Measurements from ENCODE around the gene ST6GALNAC4. TPM values are rescaled to one million over a fixed set of nuclear protein-coding genes. Genes with fewer than 3 reads are reported as not detected.

Gene ST6GALNAC4
- total RNA-seq, 2 donors from 2014 or later = 25.4 to 66.5 TPM

GRCh38 chr9:127875306-127875966, 41.4 kb downstream of the ST6GALNAC4 start:
- peak overlapping the region; percentile 27 for H3K27ac ChIP-seq
- DNase-seq = no peak
- intact Hi-C loops (cut with DNase I) = loop anchor here (10.0 kb wide), 1 partner anchor 71 kb away; the partner anchor contains the start of gene FPGS
- H3K9me3 ChIP-seq = no peaks in the 10 kb centered on the region
- peaks cover 23% of the 10 kb centered on the region for H3K4me1 ChIP-seq
- H3K27me3 ChIP-seq = no peaks in the 10 kb centered on the region
- no peak for TF ChIP-seq CTCF (IDR thresholded peaks at IDR 0.05)
- H3K9ac ChIP-seq (ENCODE audit: low read depth in 2 of 2, low read length in 2 of 2) = peak overlapping the region; percentile 50 to 59
- no peak overlapping the region for H3K4me3 ChIP-seq
- no peaks in the 10 kb centered on the region for H3K36me3 ChIP-seq

GRCh38 chr9:127874301-127875221, 42.3 kb downstream of the ST6GALNAC4 start:
- no peaks in the 10 kb centered on the region for H3K27me3 ChIP-seq
- no peaks in the 10 kb centered on the region for H3K9me3 ChIP-seq
- peak overlapping the region in 1 of 2 donors; percentile 59 for H3K9ac ChIP-seq (ENCODE audit: low read depth in 2 of 2, low read length in 2 of 2)
- no peak for DNase-seq
- TF ChIP-seq CTCF (IDR thresholded peaks at IDR 0.05) = no peak
- H3K36me3 ChIP-seq = no peaks in the 10 kb centered on the region
- H3K27ac ChIP-seq = peak overlapping the region; percentile 7
- H3K4me1 ChIP-seq = peaks cover 23% of the 10 kb centered on the region
- no peak overlapping the region for H3K4me3 ChIP-seq
- intact Hi-C loops (cut with DNase I) = loop anchor here (10.0 kb wide), 1 partner anchor 70 kb away; the partner anchor contains the start of gene FPGS

- Histone ChIP-seq H3K9ac (ENCODE audit: low read depth in 2 of 2, low read length in 2 of 2) (peak overlapping the region in 1 of 2 donors; percentile 59), H3K9me3 (no peaks in the 10 kb centered on the region), H3K4me3 (no peak overlapping the region), H3K27ac (peak overlapping the region; percentile 7), H3K36me3 (no peaks in the 10 kb centered on the region), H3K27me3 (no peaks in the 10 kb centered on the region), H3K4me1 (peaks cover 23% of the 10 kb centered on the region)
- DNase-seq = peak; percentile 62
- no peak for TF ChIP-seq CTCF (IDR thresholded peaks at IDR 0.05)
- intact Hi-C loops (cut with DNase I) = loop anchor here (10.0 kb wide), 1 partner anchor 69 kb away; the partner anchor contains the start of gene FPGS
These were observed 43.0 kb downstream of the ST6GALNAC4 start for GRCh38 chr9:127873886-127874285.

GRCh38 chr9:127873223-127873691, 43.6 kb downstream of the ST6GALNAC4 start:
- intact Hi-C loops (cut with DNase I) = loop anchor here (10.0 kb wide), 1 partner anchor 68 kb away; the partner anchor contains the start of gene FPGS
- no peak overlapping the region for H3K9ac ChIP-seq (ENCODE audit: low read depth in 2 of 2, low read length in 2 of 2)
- no peak for DNase-seq
- no peak overlapping the region for H3K27ac ChIP-seq
- no peak for TF ChIP-seq CTCF (IDR thresholded peaks at IDR 0.05)
- no peaks in the 10 kb centered on the region for H3K27me3 ChIP-seq
- H3K9me3 ChIP-seq = no peaks in the 10 kb centered on the region
- H3K4me1 ChIP-seq = peaks cover 23% of the 10 kb centered on the region
- H3K36me3 ChIP-seq = no peaks in the 10 kb centered on the region
- H3K4me3 ChIP-seq = no peak overlapping the region
